Astrocyte (in vitro differentiated cells and primary cell): ENCODE measurements around the gene CFD. TPM values are rescaled to one million over a fixed set of nuclear protein-coding genes. Genes with fewer than 3 reads are reported as not detected.

ENCODE experiments used
- DNase-seq: peaks from one replicate; pipeline ENCODE4 v3.0.0-alpha.2; 2010; ENCODE audit warnings: low read depth
- FAIRE-seq: peaks from 2 replicates; lab custom pipeline; 2011; peaks lifted over from hg19 to GRCh38; lab: Jason Lieb, UNC
- H2AFZ ChIP-seq: 2 replicates; pipeline ENCODE4 v1.6.0; 2012; ENCODE audit warnings: low read depth, low read length, inconsistent platforms
- H3K27ac ChIP-seq: 2 replicates; pipeline ENCODE4 v1.5.1; 2011; ENCODE audit warnings: low read depth, low read length, inconsistent platforms
- H3K27me3 ChIP-seq: 2 replicates; pipeline ENCODE4 v1.6.0; 2011; ENCODE audit warnings: low read length, inconsistent platforms; ENCODE audit not compliant: insufficient read depth
- H3K36me3 ChIP-seq: 2 replicates; pipeline ENCODE4 v1.5.1; 2011; ENCODE audit warnings: low read length, inconsistent platforms; ENCODE audit not compliant: insufficient read depth
- H3K4me1 ChIP-seq: 2 replicates; pipeline ENCODE4 v1.5.1; 2011; ENCODE audit warnings: low read length, inconsistent platforms; ENCODE audit not compliant: insufficient read depth
- H3K4me2 ChIP-seq: 2 replicates; pipeline ENCODE4 v1.6.0; 2012; ENCODE audit warnings: low read length, inconsistent platforms
- H3K4me3 ChIP-seq: 2 replicates; pipeline ENCODE4 v1.5.1; 2011; ENCODE audit warnings: low read depth, mild to moderate bottlenecking, low read length, inconsistent platforms; ENCODE audit not compliant: insufficient read depth
- H3K79me2 ChIP-seq: 2 replicates; pipeline ENCODE4 v1.6.0; 2012; ENCODE audit warnings: mild to moderate bottlenecking, low read length, inconsistent platforms; ENCODE audit not compliant: insufficient read depth
- H3K9ac ChIP-seq: 2 replicates; pipeline ENCODE4 v1.6.0; 2012; ENCODE audit warnings: mild to moderate bottlenecking, low read length, inconsistent platforms
- H3K9me3 ChIP-seq: 2 replicates; pipeline ENCODE4 v1.5.1; 2012; ENCODE audit warnings: low read depth, mild to moderate bottlenecking, low read length, inconsistent platforms; ENCODE audit not compliant: insufficient read depth
- H4K20me1 ChIP-seq: 2 replicates; pipeline ENCODE4 v1.6.0; 2012; ENCODE audit warnings: low read length, inconsistent platforms; ENCODE audit not compliant: insufficient read depth
- H3K27ac Mint-ChIP-seq: one replicate; pipeline ENCODE4 v1.8.0; 2021; ENCODE audit warnings: mild to moderate bottlenecking, mixed read lengths; ENCODE audit not compliant: unreplicated experiment
- H3K27me3 Mint-ChIP-seq: one replicate; pipeline ENCODE4 v1.8.0; 2021; ENCODE audit warnings: low read depth, mixed read lengths; ENCODE audit not compliant: unreplicated experiment
- H3K36me3 Mint-ChIP-seq: one replicate; pipeline ENCODE4 v1.8.0; 2021; ENCODE audit warnings: low read depth, mixed read lengths; ENCODE audit not compliant: unreplicated experiment
- H3K4me1 Mint-ChIP-seq: one replicate; pipeline ENCODE4 v1.8.0; 2021; ENCODE audit warnings: low read depth, mixed read lengths; ENCODE audit not compliant: unreplicated experiment
- H3K4me3 Mint-ChIP-seq: one replicate; pipeline ENCODE4 v1.8.0; 2021; ENCODE audit warnings: mild to moderate bottlenecking, moderate library complexity, mixed read lengths; ENCODE audit not compliant: unreplicated experiment
- H3K9me3 Mint-ChIP-seq: one replicate; pipeline ENCODE4 v1.8.0; 2021; ENCODE audit warnings: mild to moderate bottlenecking, mixed read lengths; ENCODE audit not compliant: unreplicated experiment
- EZH2 ChIP-seq: IDR thresholded peaks from 2 replicates; pipeline ENCODE4 v1.6.1; 2012; ENCODE audit warnings: mild to moderate bottlenecking, low read length, inconsistent platforms; ENCODE audit not compliant: insufficient read depth
- total RNA-seq: library from RNA; stranded (reverse); gene quantifications from 2 replicates; pipeline ENCODE4 v1.2.1, GENCODE V29; 2021
- TF ChIP-seq, protein P1 (sequence below): IDR thresholded peaks from 2 replicates; pipeline ENCODE4 v1.5.1; 2011; ENCODE audit warnings: low read depth, mild to moderate bottlenecking, inconsistent platforms, low read length, moderate library complexity; ENCODE audit not compliant: insufficient read depth

The CFD gene
- total RNA-seq, 1 donor from 2014 or later = 0.59 TPM

DNA sequence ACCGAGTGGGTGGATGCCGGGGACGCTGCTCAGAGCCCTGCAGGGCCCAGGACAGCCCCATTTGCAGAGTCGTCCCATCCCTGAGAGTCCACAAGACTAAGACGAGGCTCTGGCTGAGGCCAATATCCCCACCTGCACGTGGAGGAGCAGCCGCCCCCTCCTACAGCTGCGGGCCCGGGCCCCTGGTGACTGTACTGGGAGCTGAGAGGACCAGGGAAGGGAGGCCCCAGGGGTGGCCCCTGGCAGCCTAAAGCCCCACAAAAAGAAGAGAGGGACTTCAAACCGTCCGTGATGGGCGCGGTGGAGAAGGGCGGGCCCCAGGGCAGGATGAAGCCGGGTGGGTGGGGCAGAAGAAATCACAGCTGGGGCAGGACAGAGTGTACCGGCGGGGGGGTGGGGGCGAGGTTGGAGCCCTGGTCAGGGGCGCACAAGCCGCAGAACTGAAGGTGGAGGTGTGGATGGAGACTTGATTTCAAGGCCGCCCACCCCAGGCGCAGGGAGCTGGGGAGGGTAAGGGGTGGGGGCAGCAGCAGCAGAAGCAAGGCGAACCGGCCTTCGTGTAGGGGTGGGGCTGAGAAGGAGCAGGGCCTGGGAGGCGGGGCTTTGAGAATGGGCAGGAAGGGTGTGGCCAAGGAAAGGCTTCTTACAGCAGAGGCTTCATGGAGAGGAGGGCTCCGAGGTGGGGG lies 12.9 kb downstream of the CFD start:
- Mint-ChIP-seq H3K36me3 (peaks cover 11% of the 10 kb centered on the region), H3K4me3 (no peak overlapping the region), H3K4me1 (peaks cover 2% of the 10 kb centered on the region), H3K27me3 (no peaks in the 10 kb centered on the region), H3K27ac (no peak overlapping the region), H3K9me3 (no peaks in the 10 kb centered on the region)
- no peaks in the 10 kb centered on the region for H3K9me3 ChIP-seq
- FAIRE-seq (no peak), DNase-seq (peak; percentile 56)
- H3K27me3 ChIP-seq = no peaks in the 10 kb centered on the region
- TF ChIP-seq, protein P1, sequence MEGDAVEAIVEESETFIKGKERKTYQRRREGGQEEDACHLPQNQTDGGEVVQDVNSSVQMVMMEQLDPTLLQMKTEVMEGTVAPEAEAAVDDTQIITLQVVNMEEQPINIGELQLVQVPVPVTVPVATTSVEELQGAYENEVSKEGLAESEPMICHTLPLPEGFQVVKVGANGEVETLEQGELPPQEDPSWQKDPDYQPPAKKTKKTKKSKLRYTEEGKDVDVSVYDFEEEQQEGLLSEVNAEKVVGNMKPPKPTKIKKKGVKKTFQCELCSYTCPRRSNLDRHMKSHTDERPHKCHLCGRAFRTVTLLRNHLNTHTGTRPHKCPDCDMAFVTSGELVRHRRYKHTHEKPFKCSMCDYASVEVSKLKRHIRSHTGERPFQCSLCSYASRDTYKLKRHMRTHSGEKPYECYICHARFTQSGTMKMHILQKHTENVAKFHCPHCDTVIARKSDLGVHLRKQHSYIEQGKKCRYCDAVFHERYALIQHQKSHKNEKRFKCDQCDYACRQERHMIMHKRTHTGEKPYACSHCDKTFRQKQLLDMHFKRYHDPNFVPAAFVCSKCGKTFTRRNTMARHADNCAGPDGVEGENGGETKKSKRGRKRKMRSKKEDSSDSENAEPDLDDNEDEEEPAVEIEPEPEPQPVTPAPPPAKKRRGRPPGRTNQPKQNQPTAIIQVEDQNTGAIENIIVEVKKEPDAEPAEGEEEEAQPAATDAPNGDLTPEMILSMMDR = no peak
- no peak for TF ChIP-seq EZH2
- H3K9ac ChIP-seq = no peak overlapping the region
- H3K27ac ChIP-seq = no peak overlapping the region
- H3K36me3 ChIP-seq = peaks cover 4% of the 10 kb centered on the region
- no peak overlapping the region for H3K4me3 ChIP-seq
- no peak overlapping the region for H2AFZ ChIP-seq
- H3K4me1 ChIP-seq = peaks cover 19% of the 10 kb centered on the region
- peaks cover 24% of the 10 kb centered on the region for H4K20me1 ChIP-seq
- H3K79me2 ChIP-seq = no peaks in the 10 kb centered on the region
- H3K4me2 ChIP-seq = no peak overlapping the region

GRCh38 chr19:873084-873483 lies 13.6 kb downstream of the CFD start:
- no peaks in the 10 kb centered on the region for H3K79me2 ChIP-seq
- H3K4me1 ChIP-seq = peaks cover 19% of the 10 kb centered on the region
- H3K27me3 ChIP-seq = no peaks in the 10 kb centered on the region
- Mint-ChIP-seq H3K4me1 (peaks cover 2% of the 10 kb centered on the region), H3K27ac (no peak overlapping the region), H3K27me3 (no peaks in the 10 kb centered on the region), H3K9me3 (no peaks in the 10 kb centered on the region), H3K36me3 (peaks cover 11% of the 10 kb centered on the region), H3K4me3 (no peak overlapping the region)
- peak; percentile 38 for DNase-seq
- TF ChIP-seq, protein P1 = no peak
- no peak for TF ChIP-seq EZH2
- peaks cover 24% of the 10 kb centered on the region for H4K20me1 ChIP-seq
- no peak overlapping the region for H2AFZ ChIP-seq
- H3K4me2 ChIP-seq = no peak overlapping the region
- H3K9me3 ChIP-seq = no peaks in the 10 kb centered on the region
- H3K27ac ChIP-seq = no peak overlapping the region
- FAIRE-seq = no peak
- H3K4me3 ChIP-seq = no peak overlapping the region
- H3K36me3 ChIP-seq = peaks cover 4% of the 10 kb centered on the region
- H3K9ac ChIP-seq = no peak overlapping the region

GRCh38 chr19:873561-874041 lies 14.1 kb downstream of the CFD start:
- H3K9ac ChIP-seq = no peak overlapping the region
- H3K79me2 ChIP-seq = no peaks in the 10 kb centered on the region
- no peak overlapping the region for H3K4me2 ChIP-seq
- H3K9me3 ChIP-seq = no peaks in the 10 kb centered on the region
- no peak overlapping the region for H2AFZ ChIP-seq
- H3K4me1 ChIP-seq = peaks cover 18% of the 10 kb centered on the region
- peaks cover 21% of the 10 kb centered on the region for H4K20me1 ChIP-seq
- FAIRE-seq (no peak), DNase-seq (no peak)
- Mint-ChIP-seq H3K9me3 (no peaks in the 10 kb centered on the region), H3K27me3 (no peaks in the 10 kb centered on the region), H3K4me1 (peaks cover 2% of the 10 kb centered on the region), H3K4me3 (no peak overlapping the region), H3K36me3 (peaks cover 11% of the 10 kb centered on the region), H3K27ac (no peak overlapping the region)
- no peak overlapping the region for H3K27ac ChIP-seq
- H3K4me3 ChIP-seq = no peak overlapping the region
- TF ChIP-seq, protein P1 = no peak
- no peak for TF ChIP-seq EZH2
- no peaks in the 10 kb centered on the region for H3K27me3 ChIP-seq
- H3K36me3 ChIP-seq = peaks cover 4% of the 10 kb centered on the region
